ENCODE data around the gene TMED7. TPM values are rescaled to one million over a fixed set of nuclear protein-coding genes. Genes with fewer than 3 reads are reported as not detected.

The TMED7 gene
- polyA plus RNA-seq, 3 donors: 18.2 to 70.1 (median 65.1) TPM

GRCh38 chr5:115640274-115640673, 14.4 kb upstream of the TMED7 start:
- Mint-ChIP-seq H3K4me1 (no peaks in the 10 kb centered on the region), H3K9me3 (peaks cover 0 to 5% (median 1%) of the 10 kb centered on the region in 7 donors), H3K36me3 (no peaks in the 10 kb centered on the region), H3K27me3 (ENCODE audit: low read depth in 3 of 3) (peaks cover 5 to 15% (median 12%) of the 10 kb centered on the region in 3 donors), H3K27ac (peak overlapping the region in 1 of 7 donors; percentile 25), H3K4me3 (no peak overlapping the region)
- no peaks in the 10 kb centered on the region for H3K4me1 ChIP-seq (ENCODE audit: control insufficient read depth in 1 of 2, insufficient read depth in 2 of 2, low read length in 2 of 2)
- TF ChIP-seq CTCF (IDR thresholded peaks at IDR 0.05): no peak
- H3K79me2 ChIP-seq (ENCODE audit: insufficient read depth, low read length): no peaks in the 10 kb centered on the region
- no peak overlapping the region for H2AFZ ChIP-seq (ENCODE audit: insufficient read depth, low read depth, low read length, poor library complexity, severe bottlenecking)
- no peak overlapping the region for H3K9ac ChIP-seq (ENCODE audit: insufficient read depth, low read length, poor library complexity, severe bottlenecking)
- H3K4me2 ChIP-seq (replicated peaks; ENCODE audit: extremely low read depth, low read length, poor library complexity, severe bottlenecking): no peak overlapping the region
- H3K9me3 ChIP-seq (replicated peaks in 1 of 2; ENCODE audit: control insufficient read depth in 1 of 2, insufficient read depth in 1 of 2, low read length in 2 of 2): no peaks in the 10 kb centered on the region
- intact Hi-C loops (cut with micrococcal nuclease): no loop called here
- H3K27ac ChIP-seq (ENCODE audit: low read depth in 1 of 2, low read length in 2 of 2): no peak overlapping the region
- no peak overlapping the region for H3K4me3 ChIP-seq (replicated peaks in 1 of 3; ENCODE audit: low read depth in 2 of 3, low read length in 3 of 3)
- peaks cover 0 to 2% of the 10 kb centered on the region in 2 donors for H3K27me3 ChIP-seq (ENCODE audit: control insufficient read depth in 2 of 2, insufficient read depth in 2 of 2, low read length in 2 of 2)
- no peaks in the 10 kb centered on the region for H3K36me3 ChIP-seq (replicated peaks in 1 of 2; ENCODE audit: control insufficient read depth in 1 of 2, insufficient read depth in 2 of 2, low read length in 2 of 2)
- H4K20me1 ChIP-seq (ENCODE audit: insufficient read depth, low read length): no peaks in the 10 kb centered on the region
- DNase-seq: no peak
- 79% methylated on average over 1 of the region's 2 CpGs for WGBS (ENCODE audit: insufficient coverage)

GRCh38 chr5:115639377-115639776, 13.5 kb upstream of the TMED7 start:
- H3K4me1 Mint-ChIP-seq: peaks cover 2% of the 10 kb centered on the region
- intact Hi-C loops (cut with micrococcal nuclease): no loop called here
- H3K27me3 ChIP-seq (ENCODE audit: control insufficient read depth in 2 of 2, insufficient read depth in 2 of 2, low read length in 2 of 2): no peaks in the 10 kb centered on the region
- no peak for TF ChIP-seq CTCF (IDR thresholded peaks at IDR 0.05)
- WGBS (ENCODE audit: insufficient coverage): no CpG with 5 or more reads among the region's 1 CpG
- peaks cover 5 to 13% (median 8%) of the 10 kb centered on the region in 3 donors for H3K27me3 Mint-ChIP-seq (ENCODE audit: low read depth in 3 of 3)
- no peak overlapping the region for H2AFZ ChIP-seq (ENCODE audit: insufficient read depth, low read depth, low read length, poor library complexity, severe bottlenecking)
- no peak overlapping the region for H3K4me3 Mint-ChIP-seq
- H3K36me3 Mint-ChIP-seq: no peaks in the 10 kb centered on the region
- no peak overlapping the region for H3K4me2 ChIP-seq (replicated peaks; ENCODE audit: extremely low read depth, low read length, poor library complexity, severe bottlenecking)
- H3K36me3 ChIP-seq (replicated peaks in 1 of 2; ENCODE audit: control insufficient read depth in 1 of 2, insufficient read depth in 2 of 2, low read length in 2 of 2): no peaks in the 10 kb centered on the region
- H3K79me2 ChIP-seq (ENCODE audit: insufficient read depth, low read length): no peaks in the 10 kb centered on the region
- DNase-seq: no peak
- H3K4me3 ChIP-seq (replicated peaks in 1 of 3; ENCODE audit: low read depth in 2 of 3, low read length in 3 of 3): no peak overlapping the region
- no peaks in the 10 kb centered on the region for H4K20me1 ChIP-seq (ENCODE audit: insufficient read depth, low read length)
- peaks cover under 1 to 3% of the 10 kb centered on the region in 2 donors for H3K4me1 ChIP-seq (ENCODE audit: control insufficient read depth in 1 of 2, insufficient read depth in 2 of 2, low read length in 2 of 2)
- no peak overlapping the region for H3K27ac Mint-ChIP-seq
- no peaks in the 10 kb centered on the region for H3K9me3 Mint-ChIP-seq
- no peak overlapping the region for H3K9ac ChIP-seq (ENCODE audit: insufficient read depth, low read length, poor library complexity, severe bottlenecking)
- H3K9me3 ChIP-seq (replicated peaks in 1 of 2; ENCODE audit: control insufficient read depth in 1 of 2, insufficient read depth in 1 of 2, low read length in 2 of 2): no peaks in the 10 kb centered on the region
- no peak overlapping the region for H3K27ac ChIP-seq (ENCODE audit: low read depth in 1 of 2, low read length in 2 of 2)

All from CD14-positive monocyte (primary cell).